ENCODE measurements around the gene SHBG.

Gene SHBG

DNA sequence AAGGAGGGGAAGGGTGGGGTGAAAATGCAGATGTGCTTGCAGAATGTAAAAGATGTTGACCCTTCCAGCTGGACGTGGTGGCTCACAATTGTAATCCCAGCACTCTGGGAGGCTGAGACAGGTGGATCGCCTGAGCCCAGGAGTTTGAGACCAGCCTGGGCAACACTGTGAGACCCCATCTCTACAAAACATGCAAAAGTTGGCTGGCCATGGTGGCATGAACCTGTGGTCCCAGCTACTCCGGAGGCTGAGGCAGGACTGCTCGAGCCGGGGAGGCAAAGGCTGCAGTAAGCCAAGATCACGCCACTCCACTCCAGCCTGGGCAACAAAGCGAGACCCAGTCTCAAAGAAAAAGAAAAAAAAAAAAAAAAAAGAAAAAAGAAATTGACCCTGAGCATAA, 38.5 kb downstream of the SHBG start:
- no peak for ATAC-seq
- TF ChIP-seq, protein P1, sequence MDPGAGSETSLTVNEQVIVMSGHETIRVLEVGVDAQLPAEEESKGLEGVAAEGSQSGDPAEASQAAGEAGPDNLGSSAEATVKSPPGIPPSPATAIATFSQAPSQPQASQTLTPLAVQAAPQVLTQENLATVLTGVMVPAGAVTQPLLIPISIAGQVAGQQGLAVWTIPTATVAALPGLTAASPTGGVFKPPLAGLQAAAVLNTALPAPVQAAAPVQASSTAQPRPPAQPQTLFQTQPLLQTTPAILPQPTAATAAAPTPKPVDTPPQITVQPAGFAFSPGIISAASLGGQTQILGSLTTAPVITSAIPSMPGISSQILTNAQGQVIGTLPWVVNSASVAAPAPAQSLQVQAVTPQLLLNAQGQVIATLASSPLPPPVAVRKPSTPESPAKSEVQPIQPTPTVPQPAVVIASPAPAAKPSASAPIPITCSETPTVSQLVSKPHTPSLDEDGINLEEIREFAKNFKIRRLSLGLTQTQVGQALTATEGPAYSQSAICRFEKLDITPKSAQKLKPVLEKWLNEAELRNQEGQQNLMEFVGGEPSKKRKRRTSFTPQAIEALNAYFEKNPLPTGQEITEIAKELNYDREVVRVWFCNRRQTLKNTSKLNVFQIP (CRISPR knock-in tag; IDR thresholded peaks at IDR 0.05; ENCODE audit: borderline replicate concordance, low read depth), result no peak
- no peak for TF ChIP-seq PPARA (CRISPR knock-in tag; IDR thresholded peaks at IDR 0.05; ENCODE audit: borderline replicate concordance)
- no peak for TF ChIP-seq ISL1 (CRISPR knock-in tag; IDR thresholded peaks at IDR 0.05)
- no peak for TF ChIP-seq GLIS3 (CRISPR knock-in tag; IDR thresholded peaks at IDR 0.05)
- no peak for TF ChIP-seq ESRRG (CRISPR knock-in tag; IDR thresholded peaks at IDR 0.05)
- TF ChIP-seq OSR1 (CRISPR knock-in tag; IDR thresholded peaks at IDR 0.05), result no peak
- TF ChIP-seq TOX (CRISPR knock-in tag; IDR thresholded peaks at IDR 0.05; ENCODE audit: borderline replicate concordance), result no peak

DNA sequence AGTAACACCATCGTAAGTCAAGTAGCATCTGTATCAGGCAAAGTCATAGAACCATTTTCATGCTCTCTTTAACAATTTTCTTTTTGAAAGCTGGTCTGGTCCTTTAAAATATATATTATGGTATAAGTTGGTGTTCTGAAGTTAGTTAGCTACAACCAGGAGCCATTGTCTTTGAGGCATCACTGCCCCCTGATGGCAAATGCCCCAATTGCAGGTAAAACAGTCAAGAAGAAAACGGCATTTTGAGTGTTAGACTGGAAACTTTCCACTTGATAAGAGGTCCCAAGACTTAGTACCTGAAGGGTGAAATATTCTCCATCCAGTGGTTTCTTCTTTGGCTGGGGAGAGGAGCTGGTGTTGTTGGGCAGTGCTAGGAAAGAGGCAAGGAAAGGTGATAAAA, 43.3 kb downstream of the SHBG start:
- TF ChIP-seq OSR1 (CRISPR knock-in tag; IDR thresholded peaks at IDR 0.05) (no peak), ISL1 (CRISPR knock-in tag; IDR thresholded peaks at IDR 0.05) (no peak), TOX (CRISPR knock-in tag; IDR thresholded peaks at IDR 0.05; ENCODE audit: borderline replicate concordance) (no peak), ZNF8 (CRISPR knock-in tag; IDR thresholded peaks at IDR 0.05) (no peak), GLIS3 (CRISPR knock-in tag; IDR thresholded peaks at IDR 0.05) (no peak), ARNTL (CRISPR knock-in tag; IDR thresholded peaks at IDR 0.05; ENCODE audit: borderline replicate concordance, low read depth) (no peak), RARB (CRISPR knock-in tag; IDR thresholded peaks at IDR 0.05) (no peak), ZNF565 (CRISPR knock-in tag; conservative IDR thresholded peaks at IDR 0.05; ENCODE audit: low read depth) (no peak), CSDC2 (CRISPR knock-in tag; IDR thresholded peaks at IDR 0.05) (no peak), BACH2 (CRISPR knock-in tag; IDR thresholded peaks at IDR 0.05; ENCODE audit: borderline replicate concordance) (no peak), ZNF70 (CRISPR knock-in tag; IDR thresholded peaks at IDR 0.05) (no peak), ZC3H10 (CRISPR knock-in tag; IDR thresholded peaks at IDR 0.05) (no peak)
- TF ChIP-seq, protein P2, sequence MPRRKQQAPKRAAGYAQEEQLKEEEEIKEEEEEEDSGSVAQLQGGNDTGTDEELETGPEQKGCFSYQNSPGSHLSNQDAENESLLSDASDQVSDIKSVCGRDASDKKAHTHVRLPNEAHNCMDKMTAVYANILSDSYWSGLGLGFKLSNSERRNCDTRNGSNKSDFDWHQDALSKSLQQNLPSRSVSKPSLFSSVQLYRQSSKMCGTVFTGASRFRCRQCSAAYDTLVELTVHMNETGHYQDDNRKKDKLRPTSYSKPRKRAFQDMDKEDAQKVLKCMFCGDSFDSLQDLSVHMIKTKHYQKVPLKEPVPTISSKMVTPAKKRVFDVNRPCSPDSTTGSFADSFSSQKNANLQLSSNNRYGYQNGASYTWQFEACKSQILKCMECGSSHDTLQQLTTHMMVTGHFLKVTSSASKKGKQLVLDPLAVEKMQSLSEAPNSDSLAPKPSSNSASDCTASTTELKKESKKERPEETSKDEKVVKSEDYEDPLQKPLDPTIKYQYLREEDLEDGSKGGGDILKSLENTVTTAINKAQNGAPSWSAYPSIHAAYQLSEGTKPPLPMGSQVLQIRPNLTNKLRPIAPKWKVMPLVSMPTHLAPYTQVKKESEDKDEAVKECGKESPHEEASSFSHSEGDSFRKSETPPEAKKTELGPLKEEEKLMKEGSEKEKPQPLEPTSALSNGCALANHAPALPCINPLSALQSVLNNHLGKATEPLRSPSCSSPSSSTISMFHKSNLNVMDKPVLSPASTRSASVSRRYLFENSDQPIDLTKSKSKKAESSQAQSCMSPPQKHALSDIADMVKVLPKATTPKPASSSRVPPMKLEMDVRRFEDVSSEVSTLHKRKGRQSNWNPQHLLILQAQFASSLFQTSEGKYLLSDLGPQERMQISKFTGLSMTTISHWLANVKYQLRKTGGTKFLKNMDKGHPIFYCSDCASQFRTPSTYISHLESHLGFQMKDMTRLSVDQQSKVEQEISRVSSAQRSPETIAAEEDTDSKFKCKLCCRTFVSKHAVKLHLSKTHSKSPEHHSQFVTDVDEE (CRISPR knock-in tag; IDR thresholded peaks at IDR 0.05), result no peak
- TF ChIP-seq, protein P3, sequence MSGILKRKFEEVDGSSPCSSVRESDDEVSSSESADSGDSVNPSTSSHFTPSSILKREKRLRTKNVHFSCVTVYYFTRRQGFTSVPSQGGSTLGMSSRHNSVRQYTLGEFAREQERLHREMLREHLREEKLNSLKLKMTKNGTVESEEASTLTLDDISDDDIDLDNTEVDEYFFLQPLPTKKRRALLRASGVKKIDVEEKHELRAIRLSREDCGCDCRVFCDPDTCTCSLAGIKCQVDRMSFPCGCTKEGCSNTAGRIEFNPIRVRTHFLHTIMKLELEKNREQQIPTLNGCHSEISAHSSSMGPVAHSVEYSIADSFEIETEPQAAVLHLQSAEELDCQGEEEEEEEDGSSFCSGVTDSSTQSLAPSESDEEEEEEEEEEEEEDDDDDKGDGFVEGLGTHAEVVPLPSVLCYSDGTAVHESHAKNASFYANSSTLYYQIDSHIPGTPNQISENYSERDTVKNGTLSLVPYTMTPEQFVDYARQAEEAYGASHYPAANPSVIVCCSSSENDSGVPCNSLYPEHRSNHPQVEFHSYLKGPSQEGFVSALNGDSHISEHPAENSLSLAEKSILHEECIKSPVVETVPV (CRISPR knock-in tag; IDR thresholded peaks at IDR 0.05), result no peak
- ATAC-seq, result no peak

DNA sequence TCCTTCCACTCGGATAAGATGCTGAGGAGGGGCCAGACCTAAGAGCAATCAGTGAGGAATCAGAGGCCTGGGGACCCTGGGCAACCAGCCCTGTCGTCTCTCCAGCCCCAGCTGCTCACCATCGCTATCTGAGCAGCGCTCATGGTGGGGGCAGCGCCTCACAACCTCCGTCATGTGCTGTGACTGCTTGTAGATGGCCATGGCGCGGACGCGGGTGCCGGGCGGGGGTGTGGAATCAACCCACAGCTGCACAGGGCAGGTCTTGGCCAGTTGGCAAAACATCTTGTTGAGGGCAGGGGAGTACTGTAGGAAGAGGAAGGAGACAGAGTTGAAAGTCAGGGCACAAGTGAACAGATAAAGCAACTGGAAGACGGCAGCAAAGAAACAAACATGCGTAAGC, 45.0 kb downstream of the SHBG start:
- TF ChIP-seq TOX (CRISPR knock-in tag; IDR thresholded peaks at IDR 0.05; ENCODE audit: borderline replicate concordance) (no peak), ZC3H10 (CRISPR knock-in tag; IDR thresholded peaks at IDR 0.05) (no peak), ESRRG (CRISPR knock-in tag; IDR thresholded peaks at IDR 0.05) (no peak), ARNTL (CRISPR knock-in tag; IDR thresholded peaks at IDR 0.05; ENCODE audit: borderline replicate concordance, low read depth) (no peak), GLIS3 (CRISPR knock-in tag; IDR thresholded peaks at IDR 0.05) (no peak), OSR1 (CRISPR knock-in tag; IDR thresholded peaks at IDR 0.05) (no peak), RARB (CRISPR knock-in tag; IDR thresholded peaks at IDR 0.05) (no peak), ISL1 (CRISPR knock-in tag; IDR thresholded peaks at IDR 0.05) (no peak), ZFP30 (CRISPR knock-in tag; IDR thresholded peaks at IDR 0.05) (no peak), ZFP3 (CRISPR knock-in tag; IDR thresholded peaks at IDR 0.05) (no peak), BACH2 (CRISPR knock-in tag; IDR thresholded peaks at IDR 0.05; ENCODE audit: borderline replicate concordance) (no peak), ZNF70 (CRISPR knock-in tag; IDR thresholded peaks at IDR 0.05) (no peak), ZNF565 (CRISPR knock-in tag; conservative IDR thresholded peaks at IDR 0.05; ENCODE audit: low read depth) (no peak), SNAI2 (CRISPR knock-in tag; IDR thresholded peaks at IDR 0.05) (no peak)
- TF ChIP-seq, protein P4, sequence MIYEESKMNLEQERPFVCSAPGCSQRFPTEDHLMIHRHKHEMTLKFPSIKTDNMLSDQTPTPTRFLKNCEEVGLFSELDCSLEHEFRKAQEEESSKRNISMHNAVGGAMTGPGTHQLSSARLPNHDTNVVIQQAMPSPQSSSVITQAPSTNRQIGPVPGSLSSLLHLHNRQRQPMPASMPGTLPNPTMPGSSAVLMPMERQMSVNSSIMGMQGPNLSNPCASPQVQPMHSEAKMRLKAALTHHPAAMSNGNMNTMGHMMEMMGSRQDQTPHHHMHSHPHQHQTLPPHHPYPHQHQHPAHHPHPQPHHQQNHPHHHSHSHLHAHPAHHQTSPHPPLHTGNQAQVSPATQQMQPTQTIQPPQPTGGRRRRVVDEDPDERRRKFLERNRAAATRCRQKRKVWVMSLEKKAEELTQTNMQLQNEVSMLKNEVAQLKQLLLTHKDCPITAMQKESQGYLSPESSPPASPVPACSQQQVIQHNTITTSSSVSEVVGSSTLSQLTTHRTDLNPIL (CRISPR knock-in tag; IDR thresholded peaks at IDR 0.05; ENCODE audit: low read depth), result no peak
- TF ChIP-seq, protein P3 (CRISPR knock-in tag; IDR thresholded peaks at IDR 0.05), result no peak
- TF ChIP-seq, protein P5, sequence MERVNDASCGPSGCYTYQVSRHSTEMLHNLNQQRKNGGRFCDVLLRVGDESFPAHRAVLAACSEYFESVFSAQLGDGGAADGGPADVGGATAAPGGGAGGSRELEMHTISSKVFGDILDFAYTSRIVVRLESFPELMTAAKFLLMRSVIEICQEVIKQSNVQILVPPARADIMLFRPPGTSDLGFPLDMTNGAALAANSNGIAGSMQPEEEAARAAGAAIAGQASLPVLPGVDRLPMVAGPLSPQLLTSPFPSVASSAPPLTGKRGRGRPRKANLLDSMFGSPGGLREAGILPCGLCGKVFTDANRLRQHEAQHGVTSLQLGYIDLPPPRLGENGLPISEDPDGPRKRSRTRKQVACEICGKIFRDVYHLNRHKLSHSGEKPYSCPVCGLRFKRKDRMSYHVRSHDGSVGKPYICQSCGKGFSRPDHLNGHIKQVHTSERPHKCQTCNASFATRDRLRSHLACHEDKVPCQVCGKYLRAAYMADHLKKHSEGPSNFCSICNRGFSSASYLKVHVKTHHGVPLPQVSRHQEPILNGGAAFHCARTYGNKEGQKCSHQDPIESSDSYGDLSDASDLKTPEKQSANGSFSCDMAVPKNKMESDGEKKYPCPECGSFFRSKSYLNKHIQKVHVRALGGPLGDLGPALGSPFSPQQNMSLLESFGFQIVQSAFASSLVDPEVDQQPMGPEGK (CRISPR knock-in tag; IDR thresholded peaks at IDR 0.05; ENCODE audit: borderline replicate concordance), result no peak
- TF ChIP-seq, protein P1 (CRISPR knock-in tag; IDR thresholded peaks at IDR 0.05; ENCODE audit: borderline replicate concordance, low read depth), result no peak
- ATAC-seq, result no peak

Measured in SK-N-SH treated with all-trans-retinoic acid at 6 μM for 48 hours (cell line).